ENCODE data around the gene GATA5. TPM values are rescaled to one million over a fixed set of nuclear protein-coding genes. Genes with fewer than 3 reads are reported as not detected.

GATA5 gene
- total RNA-seq, 2 experiments from 2014 or later, result not detected

DNA sequence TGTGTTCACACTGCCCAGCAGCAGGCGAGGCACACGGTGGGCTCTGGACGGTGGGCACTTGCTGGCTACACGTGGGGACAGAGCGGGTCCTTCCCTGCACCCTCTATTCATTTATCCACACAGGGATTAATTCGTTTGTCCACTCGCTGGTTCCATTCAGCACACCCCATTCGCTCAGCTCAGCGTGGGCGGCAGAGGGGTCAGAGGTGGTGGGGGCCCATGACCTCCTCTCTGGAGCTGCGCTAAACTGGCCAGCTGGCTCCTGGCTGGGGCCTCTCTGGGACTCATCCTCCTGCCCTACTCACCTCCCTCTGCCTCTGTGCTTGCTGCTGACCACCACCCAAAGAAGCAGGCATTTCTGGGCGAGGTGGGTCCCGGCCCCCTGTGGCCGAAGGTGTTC, 27.0 kb downstream of the GATA5 start:
- no peak overlapping the region for H3K27ac Mint-ChIP-seq
- H3K4me3 Mint-ChIP-seq, result no peak overlapping the region
- H3K36me3 Mint-ChIP-seq, result no peaks in the 10 kb centered on the region
- H3K4me1 Mint-ChIP-seq, result no peaks in the 10 kb centered on the region
- peaks cover 4% of the 10 kb centered on the region for H3K27me3 Mint-ChIP-seq
- H3K9me3 Mint-ChIP-seq, result no peaks in the 10 kb centered on the region
- DNase-seq, result no peak

DNA sequence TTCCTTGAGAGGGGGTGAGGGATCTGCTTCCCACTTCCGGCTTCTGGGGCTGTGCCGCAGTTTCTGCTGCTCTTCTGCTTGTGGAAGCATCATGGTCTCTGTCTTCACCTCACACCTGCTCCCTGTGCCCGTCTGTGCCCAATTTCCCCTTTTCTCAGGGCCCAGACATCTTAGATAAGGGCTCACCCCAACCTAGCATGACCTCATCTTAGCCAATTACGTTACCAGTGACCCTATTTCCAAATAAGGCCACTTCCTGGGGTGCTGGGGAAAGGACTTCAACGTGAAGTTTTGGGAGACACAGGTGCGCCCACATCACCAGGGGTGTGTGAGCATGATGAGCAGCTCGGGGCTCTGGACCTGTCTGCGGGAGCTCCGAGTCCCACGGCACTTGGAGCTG, 27.8 kb downstream of the GATA5 start:
- no peaks in the 10 kb centered on the region for H3K36me3 Mint-ChIP-seq
- H3K27ac Mint-ChIP-seq, result no peak overlapping the region
- peaks cover 4% of the 10 kb centered on the region for H3K27me3 Mint-ChIP-seq
- H3K4me3 Mint-ChIP-seq, result no peak overlapping the region
- H3K4me1 Mint-ChIP-seq, result no peaks in the 10 kb centered on the region
- DNase-seq, result no peak
- no peaks in the 10 kb centered on the region for H3K9me3 Mint-ChIP-seq

DNA sequence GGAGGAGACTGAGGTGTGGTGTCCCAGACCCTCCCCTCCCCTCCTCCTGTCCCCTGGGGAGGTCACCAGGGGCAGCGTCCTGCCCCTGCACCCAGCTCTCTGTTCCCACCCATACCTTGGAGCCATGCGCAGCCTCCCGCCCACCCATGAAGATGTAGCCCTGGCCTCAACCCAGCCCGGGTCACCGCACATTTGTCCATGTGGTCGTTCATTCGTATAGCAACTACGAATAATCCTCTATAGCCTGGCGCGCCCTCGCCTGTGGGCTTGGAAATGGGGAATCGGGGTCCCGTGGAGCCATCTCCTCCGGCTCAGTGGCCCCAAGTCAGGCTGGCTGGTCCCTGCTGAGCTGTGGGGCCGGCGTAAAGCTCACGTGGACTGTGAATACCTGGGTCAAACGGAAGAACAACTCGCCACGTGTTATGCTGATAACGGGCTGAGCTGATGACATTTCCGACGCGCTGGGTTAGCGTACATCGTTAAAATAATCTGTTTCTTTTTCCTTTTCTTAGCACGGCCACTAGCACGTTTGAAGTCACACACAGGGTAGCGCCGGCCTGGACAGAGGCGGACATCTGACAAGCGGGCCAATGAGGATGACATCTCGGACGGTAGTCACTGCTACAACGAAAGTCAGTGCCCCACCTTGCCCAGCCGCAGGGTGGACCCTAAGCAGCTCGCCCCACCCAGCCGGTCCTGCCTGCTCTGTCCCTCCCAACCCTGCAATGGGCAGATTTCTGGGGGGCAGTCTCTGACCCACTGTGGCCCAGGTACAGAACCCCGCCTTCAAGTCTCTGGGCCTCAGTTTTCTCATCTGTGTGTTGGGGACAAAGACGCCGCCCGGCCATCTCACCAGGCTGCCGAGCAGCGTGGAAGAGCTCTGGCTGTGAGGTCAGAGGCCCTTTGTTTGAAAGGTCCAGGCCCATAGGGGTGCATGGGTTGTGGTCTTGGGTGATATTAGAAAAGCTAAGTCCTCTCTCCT, 28.6 kb downstream of the GATA5 start:
- H3K9me3 Mint-ChIP-seq, result no peaks in the 10 kb centered on the region
- no peak for DNase-seq
- H3K4me1 Mint-ChIP-seq, result no peaks in the 10 kb centered on the region
- peaks cover 4% of the 10 kb centered on the region for H3K27me3 Mint-ChIP-seq
- H3K4me3 Mint-ChIP-seq, result no peak overlapping the region
- H3K27ac Mint-ChIP-seq, result no peak overlapping the region
- H3K36me3 Mint-ChIP-seq, result no peaks in the 10 kb centered on the region

DNA sequence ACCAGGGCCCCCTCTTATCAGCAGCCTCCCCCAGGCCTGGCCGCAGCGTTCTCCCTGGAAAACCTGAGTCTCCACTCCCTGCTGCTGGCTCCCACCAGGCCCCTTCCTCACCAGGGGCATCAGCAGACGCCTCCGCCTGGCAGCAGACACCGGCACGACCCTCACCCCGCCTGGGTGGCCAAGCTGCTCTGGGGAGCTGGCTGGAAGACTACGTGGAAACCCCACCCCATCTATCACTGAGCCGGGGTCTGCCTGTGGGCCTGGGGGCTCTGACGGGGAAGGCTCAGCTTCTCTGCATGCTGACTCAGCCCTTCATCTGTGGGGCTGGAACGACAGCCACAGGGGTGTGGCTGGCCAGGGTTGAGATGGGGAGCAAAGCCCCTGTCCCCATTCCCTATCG, 29.3 kb downstream of the GATA5 start:
- Mint-ChIP-seq H3K36me3 (no peaks in the 10 kb centered on the region), H3K4me1 (no peaks in the 10 kb centered on the region), H3K4me3 (no peak overlapping the region), H3K27ac (no peak overlapping the region), H3K27me3 (peaks cover 4% of the 10 kb centered on the region), H3K9me3 (no peaks in the 10 kb centered on the region)
- DNase-seq, result no peak

DNA sequence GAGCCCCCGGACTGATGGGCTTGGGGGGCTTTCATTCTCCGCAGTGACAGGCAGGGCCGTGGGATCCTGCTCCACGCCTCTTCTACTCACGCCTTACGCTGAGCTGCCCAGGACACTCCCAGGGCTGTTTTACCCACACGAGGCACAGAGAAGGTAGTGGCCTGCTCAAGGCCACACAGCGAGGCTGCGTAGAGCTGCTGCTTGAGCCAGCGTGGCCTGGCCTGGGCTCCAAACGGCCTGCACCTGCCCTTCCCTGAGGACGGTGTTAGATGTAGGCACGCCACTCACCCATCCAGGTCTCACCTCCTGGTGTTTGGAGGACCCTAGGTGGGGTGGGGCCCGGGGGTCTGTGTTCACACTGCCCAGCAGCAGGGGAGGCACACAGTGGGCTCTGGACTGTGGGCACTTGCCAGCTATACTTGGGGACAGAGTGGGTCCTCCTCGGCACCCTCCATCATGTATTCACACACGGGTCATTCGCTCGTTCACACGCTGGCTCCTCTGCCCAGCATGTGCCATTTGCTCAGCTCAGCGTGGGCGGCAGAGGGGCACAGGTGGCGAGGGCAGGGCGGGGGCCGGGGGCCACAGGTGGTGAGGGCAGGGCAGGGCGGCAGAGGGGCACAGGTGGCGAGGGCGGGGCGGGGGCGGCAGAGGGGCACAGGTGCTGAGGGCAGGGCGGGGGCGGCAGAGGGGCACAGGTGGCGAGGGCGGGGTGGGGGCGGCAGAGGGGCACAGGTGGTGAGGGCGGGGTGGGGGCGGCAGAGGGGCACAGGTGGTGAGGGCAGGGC, 30.0 kb downstream of the GATA5 start:
- Mint-ChIP-seq H3K4me1 (no peaks in the 10 kb centered on the region), H3K4me3 (no peak overlapping the region), H3K9me3 (no peaks in the 10 kb centered on the region), H3K36me3 (no peaks in the 10 kb centered on the region), H3K27ac (no peak overlapping the region), H3K27me3 (peaks cover 4% of the 10 kb centered on the region)
- no peak for DNase-seq

DNA sequence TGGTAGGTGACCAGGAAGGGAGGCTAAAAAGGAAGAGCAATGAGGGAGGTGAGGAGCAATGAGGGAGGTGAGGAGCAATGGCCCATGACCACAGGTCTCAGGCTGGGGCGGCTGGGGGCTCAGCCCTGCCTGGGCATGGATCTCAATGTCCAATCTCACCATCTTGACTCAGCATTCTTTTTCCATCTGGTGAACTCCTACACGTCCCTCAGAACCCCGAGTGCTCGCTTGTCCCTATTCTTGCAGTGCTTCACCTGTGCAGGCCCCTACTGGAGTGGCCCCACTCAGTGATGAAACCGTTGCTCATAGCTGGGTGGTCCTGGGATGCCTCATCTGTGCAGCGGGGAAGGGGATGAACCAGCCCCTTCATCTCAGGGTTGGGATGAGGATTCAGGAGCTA, 31.5 kb downstream of the GATA5 start:
- no peak for DNase-seq
- Mint-ChIP-seq H3K4me1 (no peaks in the 10 kb centered on the region), H3K4me3 (no peak overlapping the region), H3K27me3 (peaks cover 4% of the 10 kb centered on the region), H3K36me3 (no peaks in the 10 kb centered on the region), H3K9me3 (no peaks in the 10 kb centered on the region), H3K27ac (no peak overlapping the region)

DNA sequence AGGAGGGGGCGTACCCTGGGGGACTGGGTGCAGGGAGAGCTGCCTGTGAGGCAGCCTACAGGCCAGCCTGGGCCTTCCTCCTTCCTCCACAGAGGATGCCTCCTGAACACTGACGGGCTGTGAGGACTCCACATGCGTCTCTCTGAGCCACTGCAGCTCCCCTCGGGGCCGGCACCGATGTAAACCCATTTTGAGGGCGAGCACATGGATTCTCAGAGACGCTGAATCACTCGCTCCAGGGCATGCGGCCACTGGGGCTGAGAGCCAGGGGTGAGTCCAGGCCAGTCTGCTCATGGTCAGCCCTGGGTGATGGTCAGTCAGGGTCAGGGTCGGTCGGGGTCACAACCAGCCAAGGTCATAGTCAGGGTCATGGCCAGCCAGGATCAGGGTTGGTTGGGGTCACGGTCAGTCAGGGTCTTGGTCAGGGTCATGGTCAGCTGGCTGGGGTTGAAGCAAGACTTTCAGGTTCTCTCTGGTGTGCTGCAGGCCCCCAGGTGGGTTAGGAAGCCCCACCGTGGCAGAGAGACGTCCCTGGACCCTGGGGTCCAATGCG, 33.7 kb downstream of the GATA5 start:
- H3K4me1 Mint-ChIP-seq, result no peaks in the 10 kb centered on the region
- no peak overlapping the region for H3K4me3 Mint-ChIP-seq
- H3K9me3 Mint-ChIP-seq, result no peaks in the 10 kb centered on the region
- H3K36me3 Mint-ChIP-seq, result no peaks in the 10 kb centered on the region
- H3K27me3 Mint-ChIP-seq, result peaks cover 4% of the 10 kb centered on the region
- no peak for DNase-seq
- no peak overlapping the region for H3K27ac Mint-ChIP-seq

DNA sequence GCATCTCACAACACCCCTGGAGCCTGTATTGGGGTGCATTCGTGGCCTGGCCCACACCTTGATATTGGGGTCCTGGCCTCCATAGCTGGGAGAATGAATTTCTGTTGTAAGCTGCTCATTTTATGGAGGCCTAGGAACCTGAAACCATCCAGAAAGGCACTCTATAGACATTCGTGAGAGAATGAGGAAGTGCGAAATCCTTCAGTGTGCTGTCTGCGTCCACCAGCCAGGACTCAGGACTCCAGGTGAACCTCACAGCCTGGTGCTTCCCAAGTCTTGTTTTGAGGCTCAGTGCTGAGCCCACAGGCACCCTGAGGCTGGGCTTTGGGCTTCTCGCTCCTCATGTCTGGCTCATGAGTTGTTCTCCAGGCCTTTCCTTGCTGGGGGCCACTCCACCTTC, 36.6 kb downstream of the GATA5 start:
- H3K27me3 Mint-ChIP-seq, result peaks cover 19% of the 10 kb centered on the region
- no peak for DNase-seq
- H3K4me1 Mint-ChIP-seq, result no peaks in the 10 kb centered on the region
- no peaks in the 10 kb centered on the region for H3K36me3 Mint-ChIP-seq
- no peak overlapping the region for H3K4me3 Mint-ChIP-seq
- H3K27ac Mint-ChIP-seq, result no peak overlapping the region
- H3K9me3 Mint-ChIP-seq, result no peaks in the 10 kb centered on the region

DNA sequence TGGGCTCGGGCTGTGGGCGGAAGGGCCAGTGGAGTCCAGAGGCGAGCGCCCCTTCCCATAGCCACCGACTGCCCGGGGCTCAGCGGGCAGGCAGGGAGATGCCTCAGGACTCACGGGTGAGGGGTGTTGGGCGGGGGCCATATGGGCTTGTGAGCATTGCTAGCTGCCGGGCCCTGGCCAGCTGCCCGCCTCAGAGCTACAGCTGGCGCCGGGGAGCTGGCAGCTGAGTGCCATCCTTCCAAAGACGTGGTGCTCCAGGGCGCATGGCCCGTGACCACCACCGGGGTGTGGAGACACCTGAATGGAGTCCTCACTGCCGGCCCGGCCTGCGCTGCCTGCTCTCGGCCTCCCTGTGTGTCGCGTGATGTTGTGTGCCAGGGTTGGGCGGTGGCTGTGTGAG, 37.9 kb downstream of the GATA5 start:
- Mint-ChIP-seq H3K9me3 (no peaks in the 10 kb centered on the region), H3K27me3 (peaks cover 22% of the 10 kb centered on the region), H3K27ac (no peak overlapping the region), H3K4me3 (no peak overlapping the region), H3K4me1 (no peaks in the 10 kb centered on the region), H3K36me3 (no peaks in the 10 kb centered on the region)
- no peak for DNase-seq

DNA sequence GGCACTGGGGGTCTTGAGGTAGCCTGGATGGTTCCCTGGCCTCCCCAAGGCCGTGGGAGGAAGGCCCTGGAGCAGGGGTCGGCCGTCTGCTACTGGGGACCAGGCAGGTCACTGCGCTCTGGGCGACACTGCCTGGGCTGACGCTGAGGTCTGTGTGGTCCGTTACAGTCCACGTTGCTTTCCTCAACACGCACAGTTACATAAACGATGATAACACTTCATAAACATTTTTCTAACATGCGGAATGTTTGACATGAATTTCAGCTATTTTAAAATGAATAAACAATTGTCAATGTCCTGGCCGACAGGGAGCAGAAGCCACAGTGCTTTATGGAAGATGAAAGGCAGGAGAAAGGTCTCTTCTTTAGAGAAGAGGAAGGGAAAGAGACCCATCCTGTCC, 38.3 kb downstream of the GATA5 start:
- no peak overlapping the region for H3K4me3 Mint-ChIP-seq
- H3K27ac Mint-ChIP-seq, result no peak overlapping the region
- peaks cover 22% of the 10 kb centered on the region for H3K27me3 Mint-ChIP-seq
- no peak for DNase-seq
- no peaks in the 10 kb centered on the region for H3K4me1 Mint-ChIP-seq
- no peaks in the 10 kb centered on the region for H3K9me3 Mint-ChIP-seq
- H3K36me3 Mint-ChIP-seq, result no peaks in the 10 kb centered on the region

DNA sequence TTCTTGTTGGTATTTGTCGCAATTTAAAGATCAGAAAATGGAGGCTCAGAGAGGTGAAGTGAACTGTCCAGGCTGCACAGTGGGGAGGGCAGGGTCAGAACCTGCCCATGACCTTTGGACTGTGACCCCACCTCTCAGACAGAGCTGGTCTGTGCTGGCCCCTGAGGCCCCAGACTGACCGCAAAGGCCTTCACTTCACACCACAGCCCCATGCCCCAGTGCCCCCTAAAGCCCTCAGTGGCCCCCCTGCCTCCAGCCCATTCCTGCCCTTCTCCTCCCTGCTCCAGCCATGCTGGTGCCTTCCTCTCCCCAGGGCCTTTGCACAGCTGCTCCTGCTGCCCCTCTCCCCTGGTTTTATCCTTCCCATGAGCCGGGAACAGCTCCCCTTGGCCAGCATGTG, 39.1 kb downstream of the GATA5 start:
- Mint-ChIP-seq H3K36me3 (no peaks in the 10 kb centered on the region), H3K4me3 (no peak overlapping the region), H3K27ac (no peak overlapping the region), H3K27me3 (peaks cover 23% of the 10 kb centered on the region), H3K9me3 (no peaks in the 10 kb centered on the region), H3K4me1 (no peaks in the 10 kb centered on the region)
- DNase-seq, result no peak

DNA sequence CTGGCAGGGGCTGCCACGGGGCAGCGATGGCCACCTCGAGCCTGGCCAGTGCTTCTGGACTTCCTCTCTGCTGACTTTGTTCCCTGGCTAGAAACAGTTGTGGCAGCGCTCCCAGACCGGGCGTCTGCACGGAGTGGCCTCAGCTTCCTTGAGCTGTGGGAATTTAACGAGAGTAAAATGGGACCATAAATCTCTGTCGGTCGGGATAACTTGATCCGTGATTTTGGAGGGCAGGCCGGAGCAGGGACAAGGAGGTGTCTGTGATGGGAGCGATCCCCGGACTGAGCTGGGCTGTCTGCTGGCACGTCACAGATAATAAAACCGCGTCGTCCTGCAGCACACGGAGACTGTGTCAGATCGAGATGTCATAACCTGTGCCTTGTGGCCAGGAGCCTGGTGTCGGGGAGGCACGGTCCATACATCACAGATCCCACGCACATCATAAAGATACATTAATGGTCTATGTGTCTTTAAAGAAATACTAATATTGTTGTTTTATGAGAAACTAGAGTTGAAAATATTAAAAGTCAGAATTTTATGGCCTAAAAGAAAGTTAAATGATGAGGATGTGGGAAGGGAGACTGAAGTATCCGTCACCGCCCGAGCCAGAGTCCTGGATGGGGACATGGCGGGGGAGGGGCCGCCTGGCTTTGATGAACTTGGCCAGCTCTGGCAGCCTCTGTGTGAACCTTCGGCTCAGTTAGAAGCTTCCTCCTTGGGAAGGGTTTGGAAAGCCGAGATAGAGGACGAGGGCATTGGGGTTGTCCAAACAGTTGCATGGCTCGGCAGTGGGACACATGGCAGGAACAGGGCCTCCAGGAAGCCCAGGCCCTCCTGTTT, 41.9 kb downstream of the GATA5 start:
- H3K4me1 Mint-ChIP-seq, result no peaks in the 10 kb centered on the region
- no peaks in the 10 kb centered on the region for H3K36me3 Mint-ChIP-seq
- H3K27ac Mint-ChIP-seq, result no peak overlapping the region
- H3K9me3 Mint-ChIP-seq, result no peaks in the 10 kb centered on the region
- H3K4me3 Mint-ChIP-seq, result no peak overlapping the region
- no peak for DNase-seq
- H3K27me3 Mint-ChIP-seq, result peaks cover 32% of the 10 kb centered on the region

DNA sequence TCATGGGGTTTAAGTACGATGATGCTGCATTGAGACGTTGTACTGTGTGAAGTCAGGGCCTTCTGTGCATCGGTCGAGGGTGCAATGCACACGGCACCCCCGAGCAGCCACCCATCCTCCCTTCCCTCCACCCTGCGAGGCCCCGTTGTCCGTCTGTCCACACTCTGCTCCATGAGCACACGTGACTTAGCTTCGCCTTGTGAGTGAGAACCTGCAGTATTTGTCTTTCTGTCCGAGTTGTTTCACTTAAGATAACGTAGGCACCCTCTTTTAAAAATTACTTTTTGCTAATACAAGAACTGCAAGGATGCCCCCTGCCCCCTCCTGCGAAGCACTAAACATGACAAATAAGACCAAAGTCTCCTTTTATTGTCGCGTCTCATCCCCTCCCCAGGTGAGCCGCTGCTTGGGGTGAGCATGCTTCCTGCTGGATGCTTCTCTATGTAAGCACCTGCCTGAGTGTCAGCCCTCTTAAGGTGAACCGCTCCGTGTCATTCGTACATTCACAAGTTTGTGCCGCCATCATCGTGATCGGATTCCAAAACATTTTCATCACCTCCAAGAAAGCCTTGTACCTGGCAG, 44.8 kb downstream of the GATA5 start:
- Mint-ChIP-seq H3K4me3 (no peak overlapping the region), H3K27ac (no peak overlapping the region), H3K27me3 (peaks cover 36% of the 10 kb centered on the region), H3K36me3 (no peaks in the 10 kb centered on the region), H3K4me1 (no peaks in the 10 kb centered on the region), H3K9me3 (no peaks in the 10 kb centered on the region)
- no peak for DNase-seq

DNA sequence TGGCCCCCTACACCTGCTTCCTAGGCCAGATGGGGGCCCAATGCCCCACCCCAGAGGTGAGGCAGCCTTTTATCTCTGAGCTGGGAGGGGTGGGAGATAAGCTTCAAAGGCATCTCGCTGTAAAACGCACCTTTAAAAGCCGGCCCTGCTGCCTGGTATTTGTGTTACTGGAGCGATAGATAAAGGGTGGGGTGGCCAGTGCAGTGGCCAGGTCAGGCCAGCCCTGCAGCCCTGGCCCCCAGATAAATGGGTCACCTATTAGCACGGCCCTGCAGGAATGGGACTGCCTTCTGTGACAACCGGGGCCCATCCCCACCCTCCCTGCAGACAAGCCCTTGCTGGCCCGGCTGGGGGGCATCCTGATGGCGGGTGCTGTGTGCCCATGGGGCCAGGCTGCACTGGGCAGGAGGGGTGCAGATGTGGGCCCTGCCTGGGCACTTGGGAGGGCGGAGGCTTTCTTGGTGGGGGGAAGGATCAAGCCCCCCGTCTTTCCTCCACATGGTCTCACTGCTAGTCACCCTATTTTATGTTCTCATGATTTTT, 45.4 kb downstream of the GATA5 start:
- Mint-ChIP-seq H3K27me3 (peaks cover 32% of the 10 kb centered on the region), H3K36me3 (no peaks in the 10 kb centered on the region), H3K9me3 (no peaks in the 10 kb centered on the region), H3K4me3 (no peak overlapping the region), H3K27ac (no peak overlapping the region), H3K4me1 (no peaks in the 10 kb centered on the region)
- DNase-seq, result no peak
